ENCODE results near the gene HOOK2. TPM values are rescaled to one million over a fixed set of nuclear protein-coding genes. Genes with fewer than 3 reads are reported as not detected.

HOOK2 gene
- polyA plus RNA-seq, 1 experiment: 5.5 TPM

- CTCF ChIA-PET: interaction anchor here (0.6 to 11.9 kb wide), 12 partner anchors 9 to 110 kb away, joined by 3 to 410 read pairs (median 16); partner anchors contain the start of genes GET3, HOOK2, JUNB and PRDX2
- no peak overlapping the region for H3K27ac ChIP-seq (ENCODE audit: low read depth, low read length)
- no peak overlapping the region for H3K4me3 ChIP-seq (ENCODE audit: low read depth, low read length)
- POLR2A ChIA-PET: interaction anchor here (1.1 to 2.5 kb wide), 3 partner anchors 27 to 31 kb away, joined by 5 to 11 read pairs (median 5); partner anchors contain the start of gene JUNB
- H3K27me3 ChIP-seq (ENCODE audit: control insufficient read depth, insufficient read depth, low read length): no peaks in the 10 kb centered on the region
- peaks cover 6% of the 10 kb centered on the region for H3K9me3 ChIP-seq (ENCODE audit: control insufficient read depth, insufficient read depth, low read length)
- TF ChIP-seq CTCF (IDR thresholded peaks at IDR 0.05; ENCODE audit: low read depth, low read length): no peak
- DNase-seq (ENCODE audit: low read depth, low spot score): no peak
Observed at GRCh38 chr19:12764698-12765097, 10.7 kb downstream of the HOOK2 start.

GRCh38 chr19:12763100-12763499 is 12.3 kb downstream of the HOOK2 start:
- Histone ChIP-seq H3K4me3 (ENCODE audit: low read depth, low read length) (no peak overlapping the region), H3K9me3 (ENCODE audit: control insufficient read depth, insufficient read depth, low read length) (peaks cover 6% of the 10 kb centered on the region), H3K27ac (ENCODE audit: low read depth, low read length) (no peak overlapping the region), H3K27me3 (ENCODE audit: control insufficient read depth, insufficient read depth, low read length) (no peaks in the 10 kb centered on the region)
- no peak for TF ChIP-seq CTCF (IDR thresholded peaks at IDR 0.05; ENCODE audit: low read depth, low read length)
- no peak for DNase-seq (ENCODE audit: low read depth, low spot score)
- ChIA-PET CTCF (interaction anchor here (0.7 to 11.9 kb wide), 5 partner anchors 35 to 202 kb away, joined by 3 to 410 read pairs (median 15); partner anchors contain the start of genes PRDX2 and THSD8), POLR2A (interaction anchor here (1.5 kb wide), 1 partner anchor 29 kb away, joined by 3 read pairs; no protein-coding TSS in a partner anchor)

- Histone ChIP-seq H3K4me3 (ENCODE audit: low read depth, low read length) (no peak overlapping the region), H3K9me3 (ENCODE audit: control insufficient read depth, insufficient read depth, low read length) (peaks cover 6% of the 10 kb centered on the region), H3K27me3 (ENCODE audit: control insufficient read depth, insufficient read depth, low read length) (no peaks in the 10 kb centered on the region), H3K27ac (ENCODE audit: low read depth, low read length) (no peak overlapping the region)
- CTCF ChIA-PET: interaction anchor here (0.8 to 11.9 kb wide), 15 partner anchors 7 to 173 kb away, joined by 3 to 410 read pairs (median 6); partner anchors contain the start of genes GET3, JUNB, PRDX2 and THSD8
- POLR2A ChIA-PET: no interaction called here
- no peak for DNase-seq (ENCODE audit: low read depth, low spot score)
- no peak for TF ChIP-seq CTCF (IDR thresholded peaks at IDR 0.05; ENCODE audit: low read depth, low read length)
Observed at GRCh38 chr19:12759686-12760085, 15.7 kb downstream of the HOOK2 start.

GRCh38 chr19:12757544-12758274 is 17.6 kb downstream of the HOOK2 start:
- Histone ChIP-seq H3K27me3 (ENCODE audit: control insufficient read depth, insufficient read depth, low read length) (peaks cover 3% of the 10 kb centered on the region), H3K27ac (ENCODE audit: low read depth, low read length) (no peak overlapping the region), H3K9me3 (ENCODE audit: control insufficient read depth, insufficient read depth, low read length) (no peaks in the 10 kb centered on the region; the same call in 1 of the 2 replicates), H3K4me3 (ENCODE audit: low read depth, low read length) (peak overlapping the region; percentile 53)
- DNase-seq (ENCODE audit: low read depth, low spot score): no peak
- POLR2A ChIA-PET: interaction anchor here (0.6 to 2.4 kb wide), 4 partner anchors 9 to 36 kb away, joined by 3 to 10 read pairs (median 3); partner anchors contain the start of genes JUNB and TRIR
- peak; percentile 76 for TF ChIP-seq CTCF (IDR thresholded peaks at IDR 0.05; ENCODE audit: low read depth, low read length)
- CTCF ChIA-PET: interaction anchor here (0.6 to 11.9 kb wide), 32 partner anchors 8 to 1082 kb away, joined by 3 to 247 read pairs (median 4); partner anchors contain the start of genes GET3 and RNASEH2A
